ENCODE results near the gene TMOD2.

DNA sequence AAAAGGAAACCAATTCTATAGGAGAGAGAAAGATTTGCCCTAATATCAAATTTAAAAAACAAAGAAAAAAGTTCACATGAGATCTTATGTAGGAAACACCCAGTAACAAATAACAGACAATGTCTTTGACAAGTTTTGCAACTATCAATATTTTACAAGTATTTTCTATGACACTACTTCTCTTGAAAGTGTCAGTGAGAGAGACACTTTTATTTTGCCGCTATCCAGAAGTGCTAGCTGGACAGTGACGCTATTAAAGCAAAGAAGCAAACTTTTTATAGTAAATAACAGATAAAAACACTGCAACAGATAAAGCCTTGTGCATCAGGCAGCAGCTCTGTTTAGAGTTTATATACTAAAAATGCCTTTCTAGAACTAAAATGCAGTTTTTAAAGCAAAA lies 27.2 kb upstream of the TMOD2 start:
- TF ChIP-seq POLR2A (IDR thresholded peaks at IDR 0.05) = no peak
- no peak for TF ChIP-seq CTCF (IDR thresholded peaks at IDR 0.05)
